Esophagus squamous epithelium (tissue), 4 donors: ENCODE results near the gene CCDC71.

Experiments
- POLR2A ChIP-seq, 4 donors: fragments of 450-650 bp; IDR thresholded peaks; one replicate each; pipeline ENCODE4 v1.6.1; 2017; ENCODE audit warnings: antibody characterized with exemption in 4 of 4, mild to moderate bottlenecking in 4 of 4, moderate library complexity in 3 of 4
- TF ChIP-seq, protein P1 (sequence below), 6 experiments: fragments of 450-650 bp in 4 of 6; fragments of 200-600 bp in 2 of 6; sonication (generic) in 2 of 6; IDR thresholded peaks; one replicate each; pipeline ENCODE4 v1.5.1; 2016 to 2019; ENCODE audit warnings: antibody characterized with exemption in 6 of 6, mild to moderate bottlenecking in 4 of 6, moderate library complexity in 4 of 6

DNA sequence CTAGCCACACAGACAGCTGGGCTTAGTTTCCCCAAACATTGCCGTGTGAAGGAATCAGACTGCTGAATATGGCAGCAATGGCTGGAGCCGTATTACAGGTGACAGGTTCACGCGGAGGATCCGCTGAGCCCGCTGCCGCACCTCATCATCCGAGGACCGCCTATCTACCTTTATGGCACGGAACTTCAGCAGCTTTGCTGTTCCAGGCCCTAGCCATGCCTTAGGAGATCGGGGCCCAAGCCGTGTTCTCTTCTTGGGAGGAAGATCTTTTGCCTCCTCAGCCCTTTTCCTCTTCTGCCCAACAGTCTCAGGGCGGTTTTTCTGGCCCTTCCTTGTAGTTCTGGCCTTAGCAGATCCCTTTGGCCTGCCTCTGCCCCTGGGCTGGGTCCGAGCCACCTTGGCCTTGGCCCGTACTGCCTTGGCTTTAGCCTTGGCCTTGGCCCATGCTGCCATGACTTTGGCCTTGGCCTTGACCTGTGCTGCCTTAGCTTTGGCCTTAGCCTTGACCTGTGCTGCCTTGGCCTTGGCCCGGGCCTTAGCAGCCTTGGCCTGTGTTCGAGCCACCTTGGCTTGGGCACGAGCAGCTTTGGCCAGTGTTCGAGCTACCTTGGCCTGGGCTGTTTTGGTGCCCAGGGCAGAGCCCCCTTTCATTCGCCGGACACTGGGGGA, 3.2 kb downstream of the CCDC71 start:
- TF ChIP-seq, protein P1, sequence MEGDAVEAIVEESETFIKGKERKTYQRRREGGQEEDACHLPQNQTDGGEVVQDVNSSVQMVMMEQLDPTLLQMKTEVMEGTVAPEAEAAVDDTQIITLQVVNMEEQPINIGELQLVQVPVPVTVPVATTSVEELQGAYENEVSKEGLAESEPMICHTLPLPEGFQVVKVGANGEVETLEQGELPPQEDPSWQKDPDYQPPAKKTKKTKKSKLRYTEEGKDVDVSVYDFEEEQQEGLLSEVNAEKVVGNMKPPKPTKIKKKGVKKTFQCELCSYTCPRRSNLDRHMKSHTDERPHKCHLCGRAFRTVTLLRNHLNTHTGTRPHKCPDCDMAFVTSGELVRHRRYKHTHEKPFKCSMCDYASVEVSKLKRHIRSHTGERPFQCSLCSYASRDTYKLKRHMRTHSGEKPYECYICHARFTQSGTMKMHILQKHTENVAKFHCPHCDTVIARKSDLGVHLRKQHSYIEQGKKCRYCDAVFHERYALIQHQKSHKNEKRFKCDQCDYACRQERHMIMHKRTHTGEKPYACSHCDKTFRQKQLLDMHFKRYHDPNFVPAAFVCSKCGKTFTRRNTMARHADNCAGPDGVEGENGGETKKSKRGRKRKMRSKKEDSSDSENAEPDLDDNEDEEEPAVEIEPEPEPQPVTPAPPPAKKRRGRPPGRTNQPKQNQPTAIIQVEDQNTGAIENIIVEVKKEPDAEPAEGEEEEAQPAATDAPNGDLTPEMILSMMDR (IDR thresholded peaks at IDR 0.05) = no peak
- no peak for TF ChIP-seq POLR2A (IDR thresholded peaks at IDR 0.05)
